HepG2 (cell line): ENCODE results near the gene RAC3. TPM values are rescaled to one million over a fixed set of nuclear protein-coding genes. Genes with fewer than 3 reads are reported as not detected.

Experiments used
- GATAD1 ChIP-seq: IDR thresholded peaks from 2 replicates; pipeline ENCODE4 v1.6.1; 2016; ENCODE audit warnings: missing genetic modification reagents, missing compliant biosample characterization
- PBX3 ChIP-seq: sonication (generic); formaldehyde crosslinking; IDR thresholded peaks from 2 replicates; pipeline ENCODE4 v1.8.1; 2023; ENCODE audit warnings: missing genetic modification reagents, inconsistent platforms, borderline replicate concordance
- POGK ChIP-seq: sonication (generic); formaldehyde crosslinking; conservative IDR thresholded peaks from 2 replicates; pipeline ENCODE4 v1.8.0; 2022; ENCODE audit warnings: mild to moderate bottlenecking, moderate library complexity, missing genetic modification reagents
- SAP130 ChIP-seq: IDR thresholded peaks from 2 replicates; pipeline ENCODE4 v1.6.1; 2016; ENCODE audit warnings: low read depth
- SIN3A ChIP-seq: IDR thresholded peaks from 2 replicates; pipeline ENCODE4 v1.6.1; 2011; ENCODE audit warnings: low read depth, mild to moderate bottlenecking, control low read depth, low read length, borderline replicate concordance
- ZNF17 ChIP-seq: sonication (generic); formaldehyde crosslinking; IDR thresholded peaks from 2 replicates; pipeline ENCODE4 v1.5.0; 2020; ENCODE audit warnings: mild to moderate bottlenecking, missing genetic modification reagents
- polyA plus RNA-seq, 8 experiments: library from polyadenylated mRNA; depleted of rRNA in 3 of 8; stranded (reverse) in 7 of 8; unstranded in 1 of 8; fragments of >200 nt; fragmentation: Illumina TruSeq in 4 of 8; extraction: Trizol in 4 of 8; gene quantifications; 2 replicates each; pipeline versions ENCODE4 v1.2.1 to v1.2.3, GENCODE V29; 2011 to 2016; ENCODE audit warnings: low read depth in 4 of 8, missing spikeins in 1 of 8, mixed read lengths in 1 of 8; ENCODE audit not compliant: insufficient read depth in 1 of 8
- total RNA-seq, 5 experiments: library from RNA; depleted of rRNA; stranded (reverse); fragments of >200 nt; fragmentation: Illumina TruSeq; extraction: Trizol; gene quantifications; 2 replicates each; pipeline ENCODE4 v1.2.3, GENCODE V29; 2016; ENCODE audit warnings: low read depth in 1 of 5
- TF ChIP-seq, protein P1 (sequence below): IDR thresholded peaks from 2 replicates; pipeline ENCODE4 v1.6.1; 2016; ENCODE audit warnings: mild to moderate bottlenecking, missing biosample characterization, missing genetic modification reagents
- TF ChIP-seq, protein P2 (sequence below): sonication (generic); formaldehyde crosslinking; IDR thresholded peaks from 2 replicates; pipeline ENCODE4 v1.8.0; 2022; ENCODE audit warnings: missing genetic modification reagents, mild to moderate bottlenecking, borderline replicate concordance
- TF ChIP-seq, protein P3 (sequence below), 2 experiments: sonication (generic) in 1 of 2; formaldehyde crosslinking in 1 of 2; IDR thresholded peaks; 2 replicates each; pipeline versions ENCODE4 v1.4.0 to v1.6.1; 2018 to 2020; ENCODE audit warnings: missing genetic modification reagents in 2 of 2, borderline replicate concordance in 1 of 2, low read depth in 1 of 2, mild to moderate bottlenecking in 1 of 2, missing biosample characterization in 1 of 2
- TF ChIP-seq, protein P4 (sequence below): sonication (generic); formaldehyde crosslinking; IDR thresholded peaks from 2 replicates; pipeline ENCODE4 v1.5.1; 2020; ENCODE audit warnings: mild to moderate bottlenecking, missing genetic modification reagents, moderate library complexity
- TF ChIP-seq, protein P5 (sequence below): sonication (generic); formaldehyde crosslinking; IDR thresholded peaks from 2 replicates; pipeline ENCODE4 v1.5.0; 2020; ENCODE audit warnings: mild to moderate bottlenecking, missing genetic modification reagents, borderline replicate concordance

RAC3 gene
- total and polyA plus RNA-seq, 2 of the 13 experiments (the other 11 are each of a cell fraction or from before 2014, with no cell fraction given) = 10.5 to 21.3 TPM

GRCh38 chr17:82051776-82052637, 20.5 kb downstream of the RAC3 start, which contains the start of the genes GPS1 and RFNG (continued):
- no peak for TF ChIP-seq ZNF17
- TF ChIP-seq, protein P1, sequence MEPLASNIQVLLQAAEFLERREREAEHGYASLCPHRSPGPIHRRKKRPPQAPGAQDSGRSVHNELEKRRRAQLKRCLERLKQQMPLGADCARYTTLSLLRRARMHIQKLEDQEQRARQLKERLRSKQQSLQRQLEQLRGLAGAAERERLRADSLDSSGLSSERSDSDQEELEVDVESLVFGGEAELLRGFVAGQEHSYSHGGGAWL (CRISPR knock-in tag) = peak; percentile 71
- TF ChIP-seq, protein P2, sequence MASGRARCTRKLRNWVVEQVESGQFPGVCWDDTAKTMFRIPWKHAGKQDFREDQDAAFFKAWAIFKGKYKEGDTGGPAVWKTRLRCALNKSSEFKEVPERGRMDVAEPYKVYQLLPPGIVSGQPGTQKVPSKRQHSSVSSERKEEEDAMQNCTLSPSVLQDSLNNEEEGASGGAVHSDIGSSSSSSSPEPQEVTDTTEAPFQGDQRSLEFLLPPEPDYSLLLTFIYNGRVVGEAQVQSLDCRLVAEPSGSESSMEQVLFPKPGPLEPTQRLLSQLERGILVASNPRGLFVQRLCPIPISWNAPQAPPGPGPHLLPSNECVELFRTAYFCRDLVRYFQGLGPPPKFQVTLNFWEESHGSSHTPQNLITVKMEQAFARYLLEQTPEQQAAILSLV (CRISPR knock-in tag) = no peak
- TF ChIP-seq, protein P3, sequence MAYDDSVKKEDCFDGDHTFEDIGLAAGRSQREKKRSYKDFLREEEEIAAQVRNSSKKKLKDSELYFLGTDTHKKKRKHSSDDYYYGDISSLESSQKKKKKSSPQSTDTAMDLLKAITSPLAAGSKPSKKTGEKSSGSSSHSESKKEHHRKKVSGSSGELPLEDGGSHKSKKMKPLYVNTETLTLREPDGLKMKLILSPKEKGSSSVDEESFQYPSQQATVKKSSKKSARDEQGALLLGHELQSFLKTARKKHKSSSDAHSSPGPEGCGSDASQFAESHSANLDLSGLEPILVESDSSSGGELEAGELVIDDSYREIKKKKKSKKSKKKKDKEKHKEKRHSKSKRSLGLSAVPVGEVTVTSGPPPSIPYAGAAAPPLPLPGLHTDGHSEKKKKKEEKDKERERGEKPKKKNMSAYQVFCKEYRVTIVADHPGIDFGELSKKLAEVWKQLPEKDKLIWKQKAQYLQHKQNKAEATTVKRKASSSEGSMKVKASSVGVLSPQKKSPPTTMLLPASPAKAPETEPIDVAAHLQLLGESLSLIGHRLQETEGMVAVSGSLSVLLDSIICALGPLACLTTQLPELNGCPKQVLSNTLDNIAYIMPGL (CRISPR knock-in tag; IDR thresholded peaks at IDR 0.05; ENCODE audit: borderline replicate concordance in 1 of 2, low read depth in 1 of 2) = 0 out of 4 replicates have a peak, but pooled peaks have one; percentile 6 to 42
- TF ChIP-seq, protein P4, sequence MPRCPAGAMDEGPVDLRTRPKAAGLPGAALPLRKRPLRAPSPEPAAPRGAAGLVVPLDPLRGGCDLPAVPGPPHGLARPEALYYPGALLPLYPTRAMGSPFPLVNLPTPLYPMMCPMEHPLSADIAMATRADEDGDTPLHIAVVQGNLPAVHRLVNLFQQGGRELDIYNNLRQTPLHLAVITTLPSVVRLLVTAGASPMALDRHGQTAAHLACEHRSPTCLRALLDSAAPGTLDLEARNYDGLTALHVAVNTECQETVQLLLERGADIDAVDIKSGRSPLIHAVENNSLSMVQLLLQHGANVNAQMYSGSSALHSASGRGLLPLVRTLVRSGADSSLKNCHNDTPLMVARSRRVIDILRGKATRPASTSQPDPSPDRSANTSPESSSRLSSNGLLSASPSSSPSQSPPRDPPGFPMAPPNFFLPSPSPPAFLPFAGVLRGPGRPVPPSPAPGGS (CRISPR knock-in tag) = no peak
- peak; percentile 92 for TF ChIP-seq GATAD1 (CRISPR knock-in tag)
- peak; percentile 67 for TF ChIP-seq SIN3A
- TF ChIP-seq PBX3 (CRISPR knock-in tag) = no peak
- peak; percentile 15; the same call in 1 of the 2 replicates for TF ChIP-seq POGK (CRISPR knock-in tag)
- TF ChIP-seq SAP130 (CRISPR knock-in tag) = peak; percentile 90
- TF ChIP-seq, protein P5, sequence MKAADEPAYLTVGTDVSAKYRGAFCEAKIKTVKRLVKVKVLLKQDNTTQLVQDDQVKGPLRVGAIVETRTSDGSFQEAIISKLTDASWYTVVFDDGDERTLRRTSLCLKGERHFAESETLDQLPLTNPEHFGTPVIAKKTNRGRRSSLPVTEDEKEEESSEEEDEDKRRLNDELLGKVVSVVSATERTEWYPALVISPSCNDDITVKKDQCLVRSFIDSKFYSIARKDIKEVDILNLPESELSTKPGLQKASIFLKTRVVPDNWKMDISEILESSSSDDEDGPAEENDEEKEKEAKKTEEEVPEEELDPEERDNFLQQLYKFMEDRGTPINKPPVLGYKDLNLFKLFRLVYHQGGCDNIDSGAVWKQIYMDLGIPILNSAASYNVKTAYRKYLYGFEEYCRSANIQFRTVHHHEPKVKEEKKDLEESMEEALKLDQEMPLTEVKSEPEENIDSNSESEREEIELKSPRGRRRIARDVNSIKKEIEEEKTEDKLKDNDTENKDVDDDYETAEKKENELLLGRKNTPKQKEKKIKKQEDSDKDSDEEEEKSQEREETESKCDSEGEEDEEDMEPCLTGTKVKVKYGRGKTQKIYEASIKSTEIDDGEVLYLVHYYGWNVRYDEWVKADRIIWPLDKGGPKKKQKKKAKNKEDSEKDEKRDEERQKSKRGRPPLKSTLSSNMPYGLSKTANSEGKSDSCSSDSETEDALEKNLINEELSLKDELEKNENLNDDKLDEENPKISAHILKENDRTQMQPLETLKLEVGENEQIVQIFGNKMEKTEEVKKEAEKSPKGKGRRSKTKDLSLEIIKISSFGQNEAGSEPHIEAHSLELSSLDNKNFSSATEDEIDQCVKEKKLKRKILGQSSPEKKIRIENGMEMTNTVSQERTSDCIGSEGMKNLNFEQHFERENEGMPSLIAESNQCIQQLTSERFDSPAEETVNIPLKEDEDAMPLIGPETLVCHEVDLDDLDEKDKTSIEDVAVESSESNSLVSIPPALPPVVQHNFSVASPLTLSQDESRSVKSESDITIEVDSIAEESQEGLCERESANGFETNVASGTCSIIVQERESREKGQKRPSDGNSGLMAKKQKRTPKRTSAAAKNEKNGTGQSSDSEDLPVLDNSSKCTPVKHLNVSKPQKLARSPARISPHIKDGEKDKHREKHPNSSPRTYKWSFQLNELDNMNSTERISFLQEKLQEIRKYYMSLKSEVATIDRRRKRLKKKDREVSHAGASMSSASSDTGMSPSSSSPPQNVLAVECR = peak; percentile 62; the same call in 1 of the 2 replicates
